Right cardiac atrium (tissue), 5 donors: ENCODE data around the gene DIS3. TPM values are rescaled to one million over a fixed set of nuclear protein-coding genes. Genes with fewer than 3 reads are reported as not detected.
"Not testable (repeated sequence)": the region's sequence is repeated elsewhere in the genome, so short reads cannot be mapped to it uniquely, and the experiment has no call there.

Experiments used
- ATAC-seq, 2 donors: fragments of 200-7000 bp; cut with Tn5 transposase; one replicate each; pipeline versions ENCODE4 v1.8.0 to v1.9.1; 2020; ENCODE audit warnings: moderate library complexity in 2 of 2, mild to moderate bottlenecking in 1 of 2
- DNase-seq, 3 donors: peaks; one replicate each; pipeline ENCODE4 v3.0.0-alpha.2; 2020
- H3K27ac ChIP-seq: one replicate; pipeline ENCODE4 v1.5.1; 2013; ENCODE audit warnings: mild to moderate bottlenecking, low read length, control low read depth, moderate library complexity
- H3K27me3 ChIP-seq: one replicate; pipeline ENCODE4 v1.6.1; 2013; ENCODE audit not compliant: control insufficient read depth, insufficient read depth
- H3K4me1 ChIP-seq: one replicate; pipeline ENCODE4 v1.6.1; 2013; ENCODE audit warnings: low read length; ENCODE audit not compliant: control insufficient read depth, insufficient read depth
- H3K4me3 ChIP-seq: one replicate; pipeline ENCODE4 v1.5.1; 2013; ENCODE audit warnings: low read length, control low read depth
- H3K9me3 ChIP-seq: one replicate; pipeline ENCODE4 v1.6.1; 2013; ENCODE audit warnings: low read length; ENCODE audit not compliant: control insufficient read depth
- WGBS: extraction: QIAGEN DNeasy Blood & Tissue Kit; methylation state at CpG from one replicate; pipeline ENCODE4 v1.1.7; 2013; 5-methylcytosine and 5-hydroxymethylcytosine counted together
- intact Hi-C, 4 donors: fragments of 100-400 bp; cut with DNase I; formaldehyde crosslinking; loops; one replicate each; pipeline versions ENCODE4 v1.11.0 to v1.14.0; 2022 to 2023
- polyA plus RNA-seq: library from polyadenylated mRNA; stranded (reverse); fragments of 200-250 nt; gene quantifications from one replicate; pipeline ENCODE4 v1.2.3, GENCODE V29; 2013
- total RNA-seq, 4 donors: library from RNA; stranded (reverse); fragmentation: NEBNext Ultra II Directional; extraction: Animal tissue kit (Norgen Biotek cat#: 25700); gene quantifications; one replicate each; pipeline ENCODE4 v1.2.1, GENCODE V29; 2021
- donor health status: healthy with polysubstance abuse.
- donor health status: DM: no; HTN: yes; CAD: no.
- donor health status: DM: no; HTN: no; CAD: no.
- donor health status: DM: no; HTN: yes; CAD: no; lungs with severe emphysema.
- donor health status: DM: yes; HTN: yes; CAD: no.

DIS3 gene
- total and polyA plus RNA-seq, 5 donors = 5.3 to 16.7 (median 15.6) TPM

DNA sequence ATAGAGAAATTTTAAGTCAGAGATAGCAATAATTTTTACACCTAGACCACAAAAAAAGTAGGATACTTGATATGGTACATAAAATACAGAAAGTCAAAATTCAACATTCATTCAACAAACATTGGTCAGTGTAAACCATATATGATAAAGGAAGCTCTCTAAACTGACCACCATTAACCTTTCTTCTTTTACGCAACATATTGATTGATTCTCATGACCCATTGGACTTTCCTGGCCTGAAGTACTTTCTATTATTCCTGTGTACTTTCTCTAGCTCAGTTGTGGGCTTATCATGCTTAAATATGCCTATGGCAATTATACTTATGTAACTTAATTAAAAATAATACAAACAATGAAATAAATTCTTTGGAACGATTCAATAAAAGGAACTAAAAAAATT lies 10.9 kb upstream of the DIS3 start:
- Histone ChIP-seq H3K4me3 (no peak overlapping the region), H3K27me3 (no peaks in the 10 kb centered on the region), H3K4me1 (peaks cover 4% of the 10 kb centered on the region), H3K9me3 (no peaks in the 10 kb centered on the region), H3K27ac (no peak overlapping the region)
- intact Hi-C loops = no loop called here
- DNase-seq = no peak
- no peak for ATAC-seq
- WGBS = 99% methylated on average over 2 of the region's 2 CpGs

DNA sequence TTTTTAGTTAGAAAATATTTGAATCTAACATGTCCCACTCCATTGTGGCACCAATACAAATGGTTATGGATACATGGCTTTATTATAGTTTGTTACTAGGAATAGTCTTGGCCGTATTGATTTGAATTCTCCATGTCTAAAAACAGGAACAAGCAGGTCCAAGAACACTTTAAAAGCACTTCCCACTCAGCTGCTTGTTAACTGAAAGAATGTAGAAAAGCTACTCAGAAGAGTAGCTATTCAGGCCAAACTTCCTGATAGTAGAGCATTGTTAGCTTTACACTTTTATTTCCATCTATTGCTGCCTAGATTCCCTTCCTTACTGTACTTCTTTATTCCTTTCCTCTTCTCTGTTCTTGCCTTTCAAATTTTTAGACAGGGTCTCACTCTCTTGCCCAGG lies 7.1 kb upstream of the DIS3 start:
- ATAC-seq (no peak), DNase-seq (no peak)
- Histone ChIP-seq H3K27me3 (no peaks in the 10 kb centered on the region), H3K4me1 (peaks cover 4% of the 10 kb centered on the region), H3K4me3 (no peak overlapping the region), H3K9me3 (no peaks in the 10 kb centered on the region), H3K27ac (no peak overlapping the region)
- WGBS = 55% methylated on average over 1 of the region's 1 CpG
- intact Hi-C loops = no loop called here

DNA sequence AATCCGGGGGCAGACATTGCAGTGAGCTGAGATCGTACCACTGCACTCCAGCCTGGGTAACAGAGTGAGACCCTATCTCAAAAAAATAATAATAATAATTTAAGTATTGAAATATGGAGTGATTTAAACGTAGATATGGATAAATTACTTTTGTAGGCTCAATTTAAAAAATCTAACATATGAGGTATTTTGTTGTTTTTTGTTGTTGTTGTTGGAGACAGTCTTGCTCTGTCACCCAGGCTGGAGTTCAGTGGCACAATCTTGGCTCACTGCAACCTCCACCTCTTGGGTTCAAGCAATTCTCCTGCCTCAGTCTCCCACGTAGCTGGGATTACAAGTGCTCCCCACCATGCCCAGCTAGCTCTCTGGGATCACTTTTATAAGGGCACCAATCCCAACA lies 3.0 kb upstream of the DIS3 start:
- H3K9me3 ChIP-seq, DNase-seq, ATAC-seq, intact Hi-C loops, H3K4me1 ChIP-seq, H3K27ac ChIP-seq, H3K4me3 ChIP-seq, H3K27me3 ChIP-seq: not testable (repeated sequence)
- WGBS = 96% methylated on average over 4 of the region's 4 CpGs

DNA sequence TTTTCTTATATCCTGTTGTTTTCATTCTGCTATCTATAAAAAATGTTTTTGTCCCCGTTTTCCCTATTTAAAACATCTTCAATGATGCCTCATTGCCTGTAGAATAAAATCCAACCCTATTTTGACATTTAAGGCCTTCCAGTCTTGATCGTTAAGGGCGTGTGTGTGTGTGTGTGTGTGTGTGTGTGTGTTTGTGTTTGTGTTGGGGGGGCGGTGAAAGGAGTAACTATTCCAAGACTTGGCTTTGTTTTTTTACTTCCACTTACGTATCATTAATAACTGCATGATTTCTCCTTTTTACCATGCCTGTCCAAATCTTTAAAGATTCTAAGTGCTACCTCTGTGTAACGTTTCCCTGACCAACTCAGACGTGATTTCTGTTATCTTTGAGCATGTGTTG lies 1.0 kb upstream of the DIS3 start:
- intact Hi-C loops = no loop called here
- no peaks in the 10 kb centered on the region for H3K9me3 ChIP-seq
- H3K27ac ChIP-seq = no peak overlapping the region
- no peaks in the 10 kb centered on the region for H3K27me3 ChIP-seq
- H3K4me3 ChIP-seq = peak overlapping the region; percentile 79
- H3K4me1 ChIP-seq = no peaks in the 10 kb centered on the region
- no peak for ATAC-seq
- no peak for DNase-seq
- 3% methylated on average over 7 of the region's 7 CpGs for WGBS

DNA sequence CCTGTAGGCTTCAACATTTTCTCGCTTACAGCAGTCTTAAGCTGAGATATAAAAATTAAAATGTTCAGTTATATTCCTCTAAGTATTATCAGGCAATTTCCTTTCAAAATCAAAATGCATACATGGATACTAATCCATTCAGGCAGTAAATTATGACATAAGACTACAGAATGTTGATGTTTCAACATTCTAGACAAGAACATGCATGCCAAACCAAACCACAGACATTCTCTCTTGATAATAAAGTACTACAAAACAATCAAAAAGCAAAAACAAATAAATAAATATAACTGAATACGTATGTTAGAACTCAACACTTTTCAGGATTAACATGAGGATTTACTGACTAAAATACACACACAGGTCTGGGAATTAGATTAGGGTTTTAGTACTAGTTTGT lies 7.7 kb downstream of the DIS3 start:
- ATAC-seq (no peak), DNase-seq (no peak)
- intact Hi-C loops = no loop called here
- Histone ChIP-seq H3K27ac (no peak overlapping the region), H3K4me3 (no peak overlapping the region), H3K27me3 (no peaks in the 10 kb centered on the region), H3K4me1 (peaks cover 1% of the 10 kb centered on the region), H3K9me3 (no peaks in the 10 kb centered on the region)
- WGBS = 84% methylated on average over 2 of the region's 2 CpGs

DNA sequence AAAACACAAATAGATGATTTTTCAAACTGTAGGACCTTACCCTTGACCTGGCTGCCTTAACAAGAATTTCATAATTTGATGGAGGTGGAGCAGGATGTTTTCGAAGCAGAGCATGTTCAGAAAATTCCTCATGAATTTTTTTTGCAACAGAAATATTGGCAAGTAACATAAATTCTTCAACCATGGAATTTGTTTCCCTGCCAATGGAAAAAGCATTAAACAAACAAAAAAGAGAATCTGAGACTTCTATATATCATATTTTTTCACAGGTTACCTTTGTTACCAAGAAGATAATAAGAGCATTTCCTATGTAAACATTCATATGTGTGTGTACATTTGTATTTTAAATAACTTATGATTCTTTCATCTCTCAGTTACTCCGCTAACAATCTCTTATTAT lies 18.3 kb downstream of the DIS3 start:
- Histone ChIP-seq H3K27ac (no peak overlapping the region), H3K9me3 (no peaks in the 10 kb centered on the region), H3K27me3 (no peaks in the 10 kb centered on the region), H3K4me3 (no peak overlapping the region), H3K4me1 (no peaks in the 10 kb centered on the region)
- 75% methylated on average over 2 of the region's 2 CpGs for WGBS
- DNase-seq = no peak
- no peak for ATAC-seq
- intact Hi-C loops = no loop called here

DNA sequence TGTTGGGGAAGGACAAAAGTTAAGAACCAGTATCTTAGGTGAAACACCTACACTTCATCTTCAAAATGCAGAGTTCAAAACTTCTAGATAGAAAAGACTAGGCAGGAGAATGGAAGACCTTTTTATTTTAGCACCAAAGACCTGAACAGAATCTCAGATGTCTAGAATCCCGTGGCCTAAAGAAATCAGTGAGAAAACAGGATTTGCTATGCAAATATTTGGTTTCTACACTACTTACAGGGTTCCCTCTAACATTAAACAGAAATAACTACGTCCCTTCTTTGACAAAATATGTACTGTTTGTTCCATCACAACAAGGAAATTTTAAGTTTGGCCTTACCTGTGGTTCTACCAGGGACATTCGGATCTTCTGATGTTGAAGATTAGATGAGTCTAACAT lies 21.5 kb downstream of the DIS3 start:
- H3K9me3 ChIP-seq = no peaks in the 10 kb centered on the region
- H3K4me1 ChIP-seq = no peaks in the 10 kb centered on the region
- no peak overlapping the region for H3K4me3 ChIP-seq
- H3K27ac ChIP-seq = no peak overlapping the region
- 94% methylated on average over 3 of the region's 3 CpGs for WGBS
- ATAC-seq (no peak), DNase-seq (no peak)
- intact Hi-C loops = no loop called here
- H3K27me3 ChIP-seq = no peaks in the 10 kb centered on the region

DNA sequence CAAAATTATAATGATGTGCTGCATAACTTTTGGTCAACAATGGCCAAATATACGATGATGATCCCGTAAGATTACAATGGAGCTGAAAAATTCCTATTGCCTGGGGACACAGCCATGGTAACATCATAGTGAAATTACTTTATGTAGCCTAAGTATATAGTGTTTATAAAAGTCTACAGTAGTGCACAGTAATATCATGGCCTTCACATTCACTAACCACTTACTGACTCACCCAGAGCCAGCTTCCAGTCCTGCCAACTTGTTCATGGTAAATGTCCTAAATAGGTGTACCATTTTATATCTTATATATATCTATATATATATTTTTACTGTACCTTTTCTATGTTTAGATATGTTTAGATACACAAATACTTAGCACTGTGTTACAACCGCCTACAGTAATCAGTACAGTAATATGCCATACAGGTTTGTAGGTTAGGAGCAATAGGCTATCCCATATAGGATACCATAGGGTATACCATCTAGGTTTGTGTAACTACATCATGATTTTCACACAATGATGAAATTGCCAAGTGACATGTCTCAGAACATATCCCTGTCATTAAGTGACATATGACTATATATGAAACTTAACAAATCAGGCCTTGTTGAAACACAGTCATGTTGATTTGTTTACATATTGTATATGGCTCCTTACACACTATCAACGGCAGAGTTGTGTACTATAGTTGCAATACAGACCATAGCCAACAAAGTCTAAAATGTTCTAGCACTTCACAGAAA lies 23.7 kb downstream of the DIS3 start:
- 71% methylated on average over 4 of the region's 4 CpGs for whole genome bisulfite sequencing
- no peak overlapping the region for H3K27ac ChIP-seq
- no peaks in the 10 kb centered on the region for H3K4me1 ChIP-seq
- DNase-seq (no peak), ATAC-seq (no peak)
- H3K9me3 ChIP-seq = no peaks in the 10 kb centered on the region
- intact Hi-C loops = no loop called here
- no peak overlapping the region for H3K4me3 ChIP-seq
- H3K27me3 ChIP-seq = no peaks in the 10 kb centered on the region

DNA sequence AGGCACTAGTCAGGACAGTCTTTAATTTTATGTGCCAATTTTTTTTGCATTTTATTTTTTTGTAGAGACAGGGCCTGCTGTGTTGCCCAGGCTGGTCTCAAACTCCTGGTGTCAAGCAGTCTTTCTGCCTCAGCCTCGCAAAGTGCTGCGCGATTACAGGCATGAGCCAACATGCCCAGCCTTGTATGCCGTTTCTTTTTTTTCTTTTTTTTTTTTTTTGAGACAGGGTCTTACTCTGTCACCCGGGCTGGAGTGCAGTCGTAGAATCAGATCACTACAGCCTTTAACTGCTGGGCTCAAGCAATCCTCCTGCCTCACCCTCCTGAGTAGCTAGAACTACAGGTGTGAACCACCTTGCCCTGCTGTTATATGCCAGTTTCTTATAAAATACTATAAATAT lies 27.6 kb downstream of the DIS3 start:
- 89% methylated on average over 6 of the region's 6 CpGs for WGBS
- DNase-seq (no peak), ATAC-seq (no peak)
- Histone ChIP-seq H3K9me3 (no peaks in the 10 kb centered on the region), H3K27me3 (no peaks in the 10 kb centered on the region), H3K4me3 (no peak overlapping the region), H3K4me1 (no peaks in the 10 kb centered on the region), H3K27ac (no peak overlapping the region)
- intact Hi-C loops = no loop called here

DNA sequence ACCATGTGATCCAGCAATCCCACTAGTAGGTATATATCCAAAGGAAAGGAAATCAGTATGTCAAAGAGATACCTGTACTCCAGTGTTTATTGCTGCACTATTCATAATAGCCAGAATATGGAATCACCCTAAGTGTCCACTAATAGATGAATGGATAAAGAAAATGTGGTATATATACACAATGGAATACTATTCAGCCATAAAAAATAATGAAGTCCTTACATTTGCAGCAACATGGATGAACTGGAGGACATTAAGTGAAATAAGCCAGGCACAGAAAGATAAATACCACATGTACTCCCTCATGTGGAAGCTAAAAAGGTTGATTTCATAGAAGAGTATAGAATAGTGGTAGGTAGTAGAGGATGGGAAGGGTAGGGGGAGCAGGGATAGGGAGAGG lies 30.5 kb downstream of the DIS3 start:
- no peaks in the 10 kb centered on the region for H3K4me1 ChIP-seq
- H3K27ac ChIP-seq = no peak overlapping the region
- H3K27me3 ChIP-seq = no peaks in the 10 kb centered on the region
- intact Hi-C loops = no loop called here
- no peak for DNase-seq
- H3K4me3 ChIP-seq = no peak overlapping the region
- no peaks in the 10 kb centered on the region for H3K9me3 ChIP-seq
- no peak for ATAC-seq

DNA sequence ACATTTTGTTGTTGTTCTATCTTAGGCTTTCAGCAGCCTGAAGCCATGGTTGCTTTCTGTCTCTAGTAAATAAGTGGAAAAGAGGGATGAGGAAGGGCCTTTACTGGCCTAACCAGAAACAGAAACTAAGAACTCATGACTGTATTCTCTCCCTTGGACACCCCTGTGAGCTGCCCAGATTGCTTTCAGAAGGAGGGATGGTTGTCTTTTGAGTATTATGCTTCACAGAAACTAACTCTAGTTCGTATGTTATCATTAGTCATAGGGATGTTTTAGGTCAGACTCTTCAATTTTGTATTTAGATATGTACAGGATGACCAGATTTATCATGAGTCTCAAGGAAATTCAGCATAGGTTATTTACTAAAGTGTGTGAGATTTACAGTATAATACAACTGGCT lies 36.4 kb downstream of the DIS3 start:
- WGBS = 81% methylated on average over 1 of the region's 1 CpG
- Histone ChIP-seq H3K27me3 (no peaks in the 10 kb centered on the region), H3K4me1 (no peaks in the 10 kb centered on the region), H3K4me3 (no peak overlapping the region), H3K27ac (no peak overlapping the region), H3K9me3 (no peaks in the 10 kb centered on the region)
- DNase-seq (no peak), ATAC-seq (no peak)
- intact Hi-C loops = no loop called here

DNA sequence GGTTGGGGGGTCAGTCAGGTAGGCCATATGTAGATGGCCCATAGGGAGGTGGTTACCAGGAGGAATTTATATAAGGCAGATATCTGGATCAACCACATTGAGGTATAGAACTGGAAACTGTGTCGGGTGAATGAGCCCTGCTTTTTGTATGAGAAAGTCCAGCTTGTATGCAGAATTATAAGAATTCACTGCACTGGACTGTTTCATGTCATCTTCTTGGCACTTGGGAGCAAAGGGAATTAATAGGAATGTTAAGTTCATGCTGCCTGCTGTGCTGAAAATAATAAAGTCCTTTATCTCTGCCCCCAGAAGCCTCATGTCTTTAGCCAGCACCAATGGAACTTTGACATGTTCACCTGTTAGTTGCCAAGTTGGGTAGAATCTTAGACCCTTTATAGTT lies 41.7 kb downstream of the DIS3 start:
- H3K4me3 ChIP-seq = no peak overlapping the region
- 82% methylated on average over 1 of the region's 1 CpG for WGBS
- no peaks in the 10 kb centered on the region for H3K9me3 ChIP-seq
- no peaks in the 10 kb centered on the region for H3K27me3 ChIP-seq
- DNase-seq (no peak), ATAC-seq (no peak)
- H3K27ac ChIP-seq = no peak overlapping the region
- intact Hi-C loops = no loop called here
- no peaks in the 10 kb centered on the region for H3K4me1 ChIP-seq
